GM19238 (cell line): ENCODE measurements around the gene RASA1.

ENCODE experiments used
- DNase-seq: peaks from one replicate; pipeline ENCODE4 v3.0.0; 2011; ENCODE audit warnings: low spot score; ENCODE audit not compliant: insufficient read length

Gene RASA1

DNA sequence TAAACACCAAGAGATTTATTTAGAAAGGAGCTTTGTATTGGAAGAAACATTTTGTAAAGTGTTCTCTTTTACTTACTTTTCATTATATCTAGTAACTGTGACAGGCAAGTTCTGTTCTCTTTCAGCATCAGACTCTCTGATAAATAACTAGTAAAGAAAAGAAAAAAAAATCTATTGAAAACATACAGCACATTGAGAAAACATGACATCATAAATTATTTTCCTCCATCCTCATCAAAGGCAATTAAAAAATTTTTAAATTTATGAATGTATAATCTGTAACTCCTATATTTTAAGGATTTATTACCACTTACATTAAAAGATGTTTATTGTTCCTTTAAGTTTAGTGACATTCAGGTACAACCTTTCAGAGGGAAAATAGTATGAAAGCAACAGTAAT, 133.9 kb downstream of the RASA1 start:
- no peak for DNase-seq

GRCh38 chr5:87403409-87403808, 135.7 kb downstream of the RASA1 start:
- DNase-seq = no peak

DNA sequence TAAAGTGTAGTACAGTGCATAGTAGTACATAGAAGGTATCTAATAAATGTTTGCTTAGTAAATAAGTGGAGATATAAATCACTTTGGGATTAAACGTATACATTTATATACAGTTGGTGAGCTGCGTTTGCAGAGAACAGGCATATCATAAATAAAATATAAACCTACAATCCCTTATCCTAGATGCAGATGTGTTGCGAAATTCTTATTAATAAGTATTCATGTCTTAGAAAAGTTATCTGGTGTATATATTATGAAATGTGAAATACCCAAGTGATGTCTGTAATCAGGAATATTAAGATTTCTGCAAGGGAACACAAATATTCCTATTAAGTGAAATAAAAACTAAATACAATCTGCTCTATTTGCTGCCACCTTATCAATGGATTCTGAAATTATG, 136.2 kb downstream of the RASA1 start:
- DNase-seq = no peak

GRCh38 chr5:87404359-87404758, 136.7 kb downstream of the RASA1 start:
- no peak for DNase-seq

DNA sequence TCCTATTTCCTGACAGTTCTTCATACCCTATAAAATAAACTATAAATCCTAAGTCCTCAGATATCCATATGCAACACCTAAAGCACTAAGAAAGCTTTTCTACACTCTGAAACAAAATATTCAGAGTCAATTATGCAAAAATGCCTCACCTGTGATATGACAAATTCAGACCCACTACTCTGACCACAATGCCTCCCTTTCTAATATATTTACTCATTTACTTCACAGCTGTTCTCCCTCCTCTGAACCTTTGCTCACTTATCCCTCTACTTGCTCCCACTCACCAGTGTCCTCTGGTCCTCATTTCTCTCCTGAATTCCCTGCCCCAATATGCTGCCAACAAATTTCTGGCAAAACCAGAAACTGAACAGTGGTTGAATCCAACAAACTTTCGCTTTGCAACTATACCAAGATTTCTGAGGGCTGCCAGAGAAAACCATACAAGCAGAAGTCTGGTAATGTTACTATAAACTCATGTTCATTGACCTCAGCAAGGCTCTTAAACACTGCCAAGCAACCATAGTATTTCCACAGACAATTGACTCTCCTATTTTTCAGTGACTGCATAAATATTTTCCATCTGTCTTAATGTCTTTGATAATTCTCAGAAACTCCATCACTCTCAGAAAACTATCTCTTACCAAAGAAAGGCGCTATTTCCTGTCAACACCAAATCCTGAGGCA, 137.9 kb downstream of the RASA1 start:
- no peak for DNase-seq

GRCh38 chr5:87408204-87408603, 140.5 kb downstream of the RASA1 start:
- DNase-seq = no peak

- DNase-seq = no peak
These were observed 143.2 kb downstream of the RASA1 start for GRCh38 chr5:87410931-87411330.

- no peak for DNase-seq
These were observed 143.9 kb downstream of the RASA1 start for GRCh38 chr5:87411586-87411972.

DNA sequence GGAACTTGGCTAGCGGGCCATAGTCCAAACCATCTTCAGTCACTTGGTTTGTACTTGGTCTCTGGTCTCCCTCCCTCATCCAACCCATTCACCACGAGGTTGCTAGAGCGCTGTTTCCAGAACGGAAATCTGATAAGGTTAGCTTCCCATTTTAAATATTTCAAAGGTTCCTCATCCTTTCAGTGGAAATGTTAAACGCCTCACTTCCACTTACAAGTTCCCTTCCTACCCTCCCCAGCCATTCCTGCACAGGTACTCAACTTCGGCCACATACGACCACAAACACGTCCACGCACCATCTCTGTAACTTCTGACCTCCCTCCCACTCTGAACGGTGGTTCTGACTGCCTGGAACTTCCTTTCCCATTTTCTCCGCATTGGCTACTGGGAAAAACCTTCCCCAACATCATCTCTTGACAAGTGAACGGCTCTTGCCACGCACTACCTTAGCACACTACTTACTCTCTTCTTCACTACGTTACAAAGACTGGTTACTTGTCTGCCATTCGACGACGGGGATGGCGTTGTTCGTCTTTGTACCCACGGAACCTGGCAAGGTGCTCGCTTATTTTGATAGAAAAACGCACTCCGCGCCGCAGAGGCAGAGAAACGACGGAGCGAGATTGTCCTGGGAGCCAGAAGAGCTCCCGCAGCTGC, 144.4 kb downstream of the RASA1 start:
- no peak for DNase-seq

DNA sequence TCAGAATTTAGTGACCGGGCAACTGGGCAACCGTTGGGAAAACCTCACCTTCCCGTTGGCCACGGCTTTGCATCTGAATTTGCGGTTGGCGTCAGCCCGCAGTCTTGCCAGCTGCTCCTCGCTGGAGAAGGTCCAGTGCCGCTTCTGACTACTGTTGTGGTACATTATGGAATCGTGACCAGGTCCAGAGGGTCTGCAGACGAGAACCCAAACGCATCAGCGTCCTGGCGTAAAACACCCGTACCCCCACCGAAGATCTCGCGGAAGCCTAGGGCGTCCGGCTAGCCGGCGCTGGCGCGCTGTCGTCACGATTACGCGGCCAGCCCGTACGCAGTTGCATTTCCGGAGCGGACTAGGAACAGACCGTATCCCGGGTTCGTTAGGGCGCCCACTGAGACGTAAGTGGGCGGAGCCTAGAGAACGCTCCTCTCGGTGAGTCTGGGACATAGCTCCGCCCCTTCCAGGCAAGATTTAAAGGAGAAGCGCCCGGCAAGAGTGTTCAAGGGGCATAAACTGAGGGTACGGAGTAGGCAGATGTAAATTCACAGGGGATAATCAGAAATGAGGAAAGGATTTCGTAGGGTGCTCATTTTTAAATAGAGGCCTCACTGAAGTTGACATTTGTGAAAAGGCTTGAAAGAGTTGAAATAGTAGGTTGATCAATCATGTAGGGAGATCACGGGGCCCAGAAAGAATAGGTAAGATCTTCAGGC, 145.1 kb downstream of the RASA1 start, which contains the start of gene CCNH:
TSS of gene CCNH (minus strand) at position 301 of the 713 bp plus-strand sequence. CDS start at position 165, 136 bp downstream.
- DNase-seq = peak; percentile 71

DNA sequence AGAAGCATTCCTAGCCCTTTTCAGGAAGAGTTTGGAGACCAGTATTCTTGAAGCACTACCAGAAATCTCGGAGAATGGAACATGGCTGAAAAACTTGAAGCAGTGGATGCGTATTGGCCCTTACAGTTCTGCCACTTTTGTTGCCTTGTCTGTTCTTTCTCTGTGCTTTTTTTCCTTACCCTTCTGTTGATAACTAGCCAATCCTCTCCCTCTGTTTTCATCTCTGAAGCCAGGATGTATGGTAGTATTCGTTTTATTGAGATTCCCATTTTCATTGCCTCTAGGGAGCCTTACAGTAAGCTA, 145.6 kb downstream of the RASA1 start:
- DNase-seq = no peak

GRCh38 chr5:87418506-87418905, 150.8 kb downstream of the RASA1 start:
- DNase-seq = no peak

- DNase-seq = no peak
These were observed 153.6 kb downstream of the RASA1 start for GRCh38 chr5:87421307-87421706.

GRCh38 chr5:87423755-87424154, 156.1 kb downstream of the RASA1 start:
- DNase-seq = no peak

DNA sequence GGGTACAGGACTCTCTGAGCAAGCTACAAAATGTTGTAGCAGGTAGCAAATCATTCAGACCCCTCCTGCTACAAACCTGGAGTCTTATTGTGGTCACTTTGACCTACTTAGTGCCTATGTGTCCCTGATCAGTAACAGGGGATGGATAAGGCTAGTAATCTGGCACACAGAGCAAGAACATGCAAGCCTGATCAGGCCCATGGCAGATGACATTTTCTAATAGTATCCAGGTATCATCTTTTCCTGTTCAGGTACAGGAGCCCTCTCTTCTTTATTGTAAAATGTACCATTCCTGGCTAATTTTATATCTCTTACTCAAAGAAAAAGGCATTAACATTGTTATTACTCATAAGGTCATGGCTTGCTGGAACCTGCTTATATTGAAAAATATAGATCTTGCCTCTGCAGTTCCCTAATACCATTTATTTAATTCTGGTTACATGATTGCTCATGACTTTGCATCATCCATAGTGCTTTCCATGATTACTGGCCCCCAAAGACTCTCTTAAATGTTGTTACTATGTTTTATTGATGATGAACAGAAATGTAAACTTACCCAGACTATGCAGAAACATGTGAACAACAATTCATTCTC, 163.3 kb downstream of the RASA1 start:
- DNase-seq = no peak

DNA sequence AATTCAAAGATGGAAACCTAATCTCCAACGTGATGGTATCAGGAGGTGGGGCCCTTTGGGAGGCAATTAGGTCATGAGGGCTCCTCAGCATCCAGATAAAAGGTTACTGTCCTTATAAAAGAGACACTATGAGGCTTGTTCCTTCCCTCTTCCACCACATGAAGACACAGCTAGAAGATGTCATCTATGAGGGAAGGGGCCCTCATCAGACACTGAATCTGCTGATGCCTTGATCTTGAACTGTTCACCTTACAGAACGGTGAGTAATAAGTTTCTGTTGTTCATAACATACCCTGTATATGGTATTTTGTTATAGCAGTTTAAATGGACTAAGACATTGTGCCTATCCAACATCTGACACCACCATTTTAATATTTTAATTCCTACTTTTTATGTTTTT, 164.8 kb downstream of the RASA1 start:
- no peak for DNase-seq

DNA sequence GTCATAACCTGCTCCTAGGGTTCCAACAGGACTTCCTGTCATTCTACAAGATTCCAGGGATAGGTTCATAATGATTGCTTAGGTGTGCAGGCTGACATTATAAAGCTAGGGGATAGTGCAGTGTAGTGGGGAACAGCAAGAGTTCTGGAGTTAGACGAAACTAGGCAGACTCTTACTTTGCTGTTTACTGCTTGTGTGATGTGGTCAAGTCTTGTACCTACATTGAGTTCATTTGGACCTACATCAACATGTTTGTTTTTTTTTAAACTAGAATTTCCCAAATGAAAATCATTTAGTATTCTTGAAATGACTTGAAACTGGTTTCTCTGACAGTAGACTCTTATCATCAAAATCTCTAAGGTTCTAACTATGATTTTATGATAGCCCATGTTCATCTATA, 166.3 kb downstream of the RASA1 start:
- no peak for DNase-seq

DNA sequence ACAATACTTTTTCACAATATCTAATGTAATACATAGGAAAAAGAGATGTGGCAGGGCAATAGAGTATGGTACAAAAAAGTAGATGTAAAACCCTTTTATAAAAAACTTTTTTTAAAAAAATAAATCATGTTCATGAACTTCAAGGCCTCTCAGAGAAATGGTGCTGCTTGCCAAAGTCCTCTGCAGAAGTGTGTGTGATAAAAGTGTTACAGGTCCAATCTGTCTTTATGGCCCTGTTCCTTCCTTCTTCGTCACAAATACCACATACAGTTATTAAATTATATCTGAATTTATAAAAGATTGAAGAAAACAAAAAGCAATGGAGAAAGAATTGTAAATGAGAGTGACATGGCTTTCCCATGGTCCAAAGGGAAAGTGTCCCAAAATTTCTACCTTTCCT, 166.8 kb downstream of the RASA1 start:
- no peak for DNase-seq

GRCh38 chr5:87435144-87435694, 167.5 kb downstream of the RASA1 start:
- no peak for DNase-seq

GRCh38 chr5:87437724-87438123, 170.0 kb downstream of the RASA1 start:
- no peak for DNase-seq

DNA sequence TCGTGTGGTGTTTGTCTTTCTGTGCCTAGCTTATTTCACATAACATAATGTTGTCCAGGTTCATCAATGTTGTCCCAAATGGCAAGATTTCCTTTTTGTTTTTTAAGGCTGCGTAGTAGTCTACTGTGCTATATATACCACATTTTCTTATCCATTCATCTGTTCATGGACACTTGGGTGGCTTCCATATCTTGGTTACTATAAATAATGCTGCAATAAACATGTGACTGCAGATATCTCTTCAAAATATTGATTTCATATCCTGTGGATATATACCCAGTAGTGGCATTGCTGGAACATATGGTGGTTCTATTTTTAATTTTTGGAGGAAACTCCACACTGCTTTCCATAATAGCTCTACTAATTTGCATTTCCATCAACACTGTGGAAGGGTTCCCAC, 170.5 kb downstream of the RASA1 start:
- DNase-seq = no peak
